Measurements from ENCODE around the gene TFF3. TPM values are rescaled to one million over a fixed set of nuclear protein-coding genes. Genes with fewer than 3 reads are reported as not detected.

TFF3 gene
- total and polyA plus RNA-seq, 2 experiments from 2014 or later, result 1.2 to 3.3 TPM

DNA sequence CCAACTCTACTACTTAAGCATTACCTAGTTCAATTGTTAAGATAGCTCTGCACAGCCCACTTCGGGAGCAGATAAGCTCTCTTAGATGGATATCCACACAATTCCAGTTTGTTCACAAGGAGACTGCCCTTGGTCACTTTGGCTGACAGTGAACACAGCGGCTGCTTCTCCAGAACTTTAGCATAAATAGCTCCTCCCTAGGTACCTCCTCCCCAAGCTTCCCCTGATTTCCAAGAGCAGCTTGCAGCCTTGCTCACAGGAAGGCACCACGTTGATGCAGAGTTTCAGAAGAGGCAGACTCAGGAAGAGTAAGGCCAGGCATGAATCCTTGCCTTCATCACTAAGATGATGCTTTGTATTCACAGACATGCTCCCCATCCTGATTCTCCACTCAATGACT, 24.7 kb downstream of the TFF3 start:
- Mint-ChIP-seq H3K36me3 (ENCODE audit: low read depth) (peaks cover 31% of the 10 kb centered on the region), H3K27ac (no peak overlapping the region), H3K4me1 (peaks cover 2% of the 10 kb centered on the region; the same call in 2 of the 3 replicates), H3K9me3 (peaks cover 9% of the 10 kb centered on the region; the same call in 2 of the 3 replicates), H3K4me3 (no peak overlapping the region), H3K27me3 (ENCODE audit: insufficient read depth, low read depth, poor library complexity) (peaks cover 8% of the 10 kb centered on the region)
- H3K4me3 ChIP-seq, result no peak overlapping the region
- no peak for DNase-seq (ENCODE audit: low spot score)
- no peaks in the 10 kb centered on the region for H3K4me1 ChIP-seq (ENCODE audit: insufficient read depth)
- no peak overlapping the region for H3K4me2 ChIP-seq
- no peaks in the 10 kb centered on the region for H3K27me3 ChIP-seq (ENCODE audit: insufficient read depth)
- H3K36me3 ChIP-seq (ENCODE audit: insufficient read depth), result no peaks in the 10 kb centered on the region
- H4K20me1 ChIP-seq (replicated peaks; ENCODE audit: insufficient read depth), result no peaks in the 10 kb centered on the region
- no peaks in the 10 kb centered on the region for H3K79me2 ChIP-seq (replicated peaks; ENCODE audit: insufficient read depth)
- H3K9me2 ChIP-seq (ENCODE audit: insufficient read depth), result no peaks in the 10 kb centered on the region
- H3K27ac ChIP-seq (ENCODE audit: low read depth), result no peak overlapping the region
- no peak for ATAC-seq
- no peak overlapping the region for H2AFZ ChIP-seq
- TF ChIP-seq EZH2 (IDR thresholded peaks at IDR 0.05; ENCODE audit: low read depth, unreplicated experiment) (no peak), STAT1 (IDR thresholded peaks at IDR 0.05; ENCODE audit: unreplicated experiment) (no peak), CTCF (conservative IDR thresholded peaks at IDR 0.05; ENCODE audit: low read depth in 2 of 2) (no peak), REST (IDR thresholded peaks at IDR 0.05; ENCODE audit: unreplicated experiment) (no peak), JUNB (IDR thresholded peaks at IDR 0.05; ENCODE audit: unreplicated experiment) (no peak), ZNF331 (CRISPR knock-in tag; IDR thresholded peaks at IDR 0.05; ENCODE audit: low read depth) (no peak), NANOG (IDR thresholded peaks at IDR 0.05; ENCODE audit: borderline replicate concordance) (no peak), ZNF114 (CRISPR knock-in tag; IDR thresholded peaks at IDR 0.05) (no peak), CREB1 (CRISPR knock-in tag; IDR thresholded peaks at IDR 0.05; ENCODE audit: low read depth) (no peak), EZH2phosphoT487 (IDR thresholded peaks at IDR 0.05; ENCODE audit: unreplicated experiment) (no peak), POLR2AphosphoS5 (IDR thresholded peaks at IDR 0.05; ENCODE audit: low read depth) (no peak)
- TF ChIP-seq, protein P1, sequence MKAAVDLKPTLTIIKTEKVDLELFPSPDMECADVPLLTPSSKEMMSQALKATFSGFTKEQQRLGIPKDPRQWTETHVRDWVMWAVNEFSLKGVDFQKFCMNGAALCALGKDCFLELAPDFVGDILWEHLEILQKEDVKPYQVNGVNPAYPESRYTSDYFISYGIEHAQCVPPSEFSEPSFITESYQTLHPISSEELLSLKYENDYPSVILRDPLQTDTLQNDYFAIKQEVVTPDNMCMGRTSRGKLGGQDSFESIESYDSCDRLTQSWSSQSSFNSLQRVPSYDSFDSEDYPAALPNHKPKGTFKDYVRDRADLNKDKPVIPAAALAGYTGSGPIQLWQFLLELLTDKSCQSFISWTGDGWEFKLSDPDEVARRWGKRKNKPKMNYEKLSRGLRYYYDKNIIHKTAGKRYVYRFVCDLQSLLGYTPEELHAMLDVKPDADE (IDR thresholded peaks at IDR 0.05), result no peak
- TF ChIP-seq, protein P2, sequence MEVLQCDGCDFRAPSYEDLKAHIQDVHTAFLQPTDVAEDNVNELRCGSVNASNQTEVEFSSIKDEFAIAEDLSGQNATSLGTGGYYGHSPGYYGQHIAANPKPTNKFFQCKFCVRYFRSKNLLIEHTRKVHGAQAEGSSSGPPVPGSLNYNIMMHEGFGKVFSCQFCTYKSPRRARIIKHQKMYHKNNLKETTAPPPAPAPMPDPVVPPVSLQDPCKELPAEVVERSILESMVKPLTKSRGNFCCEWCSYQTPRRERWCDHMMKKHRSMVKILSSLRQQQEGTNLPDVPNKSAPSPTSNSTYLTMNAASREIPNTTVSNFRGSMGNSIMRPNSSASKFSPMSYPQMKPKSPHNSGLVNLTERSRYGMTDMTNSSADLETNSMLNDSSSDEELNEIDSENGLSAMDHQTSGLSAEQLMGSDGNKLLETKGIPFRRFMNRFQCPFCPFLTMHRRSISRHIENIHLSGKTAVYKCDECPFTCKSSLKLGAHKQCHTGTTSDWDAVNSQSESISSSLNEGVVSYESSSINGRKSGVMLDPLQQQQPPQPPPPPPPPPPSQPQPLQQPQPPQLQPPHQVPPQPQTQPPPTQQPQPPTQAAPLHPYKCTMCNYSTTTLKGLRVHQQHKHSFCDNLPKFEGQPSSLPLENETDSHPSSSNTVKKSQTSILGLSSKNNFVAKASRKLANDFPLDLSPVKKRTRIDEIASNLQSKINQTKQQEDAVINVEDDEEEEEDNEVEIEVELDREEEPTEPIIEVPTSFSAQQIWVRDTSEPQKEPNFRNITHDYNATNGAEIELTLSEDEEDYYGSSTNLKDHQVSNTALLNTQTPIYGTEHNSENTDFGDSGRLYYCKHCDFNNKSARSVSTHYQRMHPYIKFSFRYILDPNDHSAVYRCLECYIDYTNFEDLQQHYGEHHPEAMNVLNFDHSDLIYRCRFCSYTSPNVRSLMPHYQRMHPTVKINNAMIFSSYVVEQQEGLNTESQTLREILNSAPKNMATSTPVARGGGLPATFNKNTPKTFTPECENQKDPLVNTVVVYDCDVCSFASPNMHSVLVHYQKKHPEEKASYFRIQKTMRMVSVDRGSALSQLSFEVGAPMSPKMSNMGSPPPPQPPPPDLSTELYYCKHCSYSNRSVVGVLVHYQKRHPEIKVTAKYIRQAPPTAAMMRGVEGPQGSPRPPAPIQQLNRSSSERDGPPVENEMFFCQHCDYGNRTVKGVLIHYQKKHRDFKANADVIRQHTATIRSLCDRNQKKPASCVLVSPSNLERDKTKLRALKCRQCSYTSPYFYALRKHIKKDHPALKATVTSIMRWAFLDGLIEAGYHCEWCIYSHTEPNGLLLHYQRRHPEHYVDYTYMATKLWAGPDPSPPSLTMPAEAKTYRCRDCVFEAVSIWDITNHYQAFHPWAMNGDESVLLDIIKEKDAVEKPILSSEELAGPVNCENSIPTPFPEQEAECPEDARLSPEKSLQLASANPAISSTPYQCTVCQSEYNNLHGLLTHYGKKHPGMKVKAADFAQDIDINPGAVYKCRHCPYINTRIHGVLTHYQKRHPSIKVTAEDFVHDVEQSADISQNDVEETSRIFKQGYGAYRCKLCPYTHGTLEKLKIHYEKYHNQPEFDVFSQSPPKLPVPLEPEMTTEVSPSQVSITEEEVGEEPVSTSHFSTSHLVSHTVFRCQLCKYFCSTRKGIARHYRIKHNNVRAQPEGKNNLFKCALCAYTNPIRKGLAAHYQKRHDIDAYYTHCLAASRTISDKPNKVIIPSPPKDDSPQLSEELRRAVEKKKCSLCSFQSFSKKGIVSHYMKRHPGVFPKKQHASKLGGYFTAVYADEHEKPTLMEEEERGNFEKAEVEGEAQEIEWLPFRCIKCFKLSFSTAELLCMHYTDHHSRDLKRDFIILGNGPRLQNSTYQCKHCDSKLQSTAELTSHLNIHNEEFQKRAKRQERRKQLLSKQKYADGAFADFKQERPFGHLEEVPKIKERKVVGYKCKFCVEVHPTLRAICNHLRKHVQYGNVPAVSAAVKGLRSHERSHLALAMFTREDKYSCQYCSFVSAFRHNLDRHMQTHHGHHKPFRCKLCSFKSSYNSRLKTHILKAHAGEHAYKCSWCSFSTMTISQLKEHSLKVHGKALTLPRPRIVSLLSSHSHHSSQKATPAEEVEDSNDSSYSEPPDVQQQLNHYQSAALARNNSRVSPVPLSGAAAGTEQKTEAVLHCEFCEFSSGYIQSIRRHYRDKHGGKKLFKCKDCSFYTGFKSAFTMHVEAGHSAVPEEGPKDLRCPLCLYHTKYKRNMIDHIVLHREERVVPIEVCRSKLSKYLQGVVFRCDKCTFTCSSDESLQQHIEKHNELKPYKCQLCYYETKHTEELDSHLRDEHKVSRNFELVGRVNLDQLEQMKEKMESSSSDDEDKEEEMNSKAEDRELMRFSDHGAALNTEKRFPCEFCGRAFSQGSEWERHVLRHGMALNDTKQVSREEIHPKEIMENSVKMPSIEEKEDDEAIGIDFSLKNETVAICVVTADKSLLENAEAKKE (CRISPR knock-in tag; IDR thresholded peaks at IDR 0.05), result no peak
- no peaks in the 10 kb centered on the region for H3F3A ChIP-seq (replicated peaks; ENCODE audit: low read depth)

Measured in GM23338 (cell line).